ENCODE data around the gene PRDM7.

PRDM7 gene

DNA sequence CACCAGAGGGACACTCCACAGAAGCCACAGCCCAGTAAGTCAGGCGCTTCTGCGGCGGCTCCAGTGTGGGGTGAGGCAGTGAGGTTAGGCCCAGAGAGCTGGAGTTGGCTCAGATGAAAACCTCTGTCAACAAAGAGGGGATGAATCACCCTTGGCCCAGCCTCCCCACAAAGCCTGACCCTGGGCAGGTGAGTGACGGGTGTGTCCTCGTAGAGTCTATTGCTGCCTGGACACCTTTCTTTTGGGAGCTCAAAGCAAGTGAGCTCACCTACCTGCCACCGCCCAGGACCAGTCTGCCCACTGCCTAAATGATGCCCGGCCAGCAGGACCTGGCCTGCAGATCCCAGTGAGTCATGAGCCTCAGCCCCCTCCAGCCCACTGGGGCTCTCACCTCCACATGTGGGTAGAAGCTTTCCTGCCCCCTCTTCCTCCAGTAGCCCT is 33.0 kb downstream of the PRDM7 start:
- TF ChIP-seq CTCF (conservative IDR thresholded peaks at IDR 0.05; ENCODE audit: low read depth, low read length): no peak
- no peak for DNase-seq (ENCODE audit: low read depth)
- no peak overlapping the region for H3K4me3 ChIP-seq (ENCODE audit: low read length)

- no peak overlapping the region for H3K4me3 ChIP-seq (ENCODE audit: low read length)
- no peak for DNase-seq (ENCODE audit: low read depth)
- TF ChIP-seq CTCF (conservative IDR thresholded peaks at IDR 0.05; ENCODE audit: low read depth, low read length): no peak
Measured at GRCh38 chr16:90043526-90043925, 33.6 kb downstream of the PRDM7 start.

GRCh38 chr16:90042946-90043514 is 34.1 kb downstream of the PRDM7 start:
- no peak for DNase-seq (ENCODE audit: low read depth)
- no peak for TF ChIP-seq CTCF (conservative IDR thresholded peaks at IDR 0.05; ENCODE audit: low read depth, low read length)
- H3K4me3 ChIP-seq (ENCODE audit: low read length): no peak overlapping the region

DNA sequence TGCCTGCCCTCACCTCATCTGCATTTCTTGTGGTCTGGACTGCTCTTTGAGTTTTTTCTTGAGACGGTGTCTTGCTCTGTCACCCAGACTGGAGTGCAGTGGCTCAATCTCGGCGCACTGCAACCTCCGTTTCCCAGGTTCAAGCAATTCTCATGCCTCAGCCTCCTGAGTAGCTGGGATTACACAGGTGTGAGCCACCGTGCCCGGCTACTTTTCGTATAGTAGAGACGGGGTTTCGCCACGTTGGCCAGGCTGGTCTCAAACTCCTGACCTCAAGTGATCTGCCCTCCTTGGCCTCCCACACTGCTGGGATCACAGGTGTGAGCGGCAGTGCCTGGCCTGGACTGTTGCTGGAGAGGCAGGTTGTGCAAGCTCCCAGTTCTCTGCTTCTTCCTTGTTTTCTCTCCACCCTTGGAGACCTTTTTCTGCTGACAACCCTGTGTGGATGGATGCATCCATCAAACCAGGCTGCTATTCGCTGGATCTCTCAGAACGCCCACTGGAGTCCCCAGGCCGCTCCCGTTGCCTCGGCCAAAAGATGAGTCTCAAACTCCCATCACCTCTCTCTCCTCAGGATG is 35.1 kb downstream of the PRDM7 start:
- H3K4me3 ChIP-seq (ENCODE audit: low read length): no peak overlapping the region
- TF ChIP-seq CTCF (conservative IDR thresholded peaks at IDR 0.05; ENCODE audit: low read depth, low read length): no peak
- DNase-seq (ENCODE audit: low read depth): no peak

- no peak for DNase-seq (ENCODE audit: low read depth)
- TF ChIP-seq CTCF (conservative IDR thresholded peaks at IDR 0.05; ENCODE audit: low read depth, low read length): no peak
- H3K4me3 ChIP-seq (ENCODE audit: low read length): no peak overlapping the region
Measured at GRCh38 chr16:90040152-90041023, 36.7 kb downstream of the PRDM7 start.

GRCh38 chr16:90037276-90037675 is 39.9 kb downstream of the PRDM7 start:
- H3K4me3 ChIP-seq (ENCODE audit: low read length): no peak overlapping the region
- no peak for DNase-seq (ENCODE audit: low read depth)
- no peak for TF ChIP-seq CTCF (conservative IDR thresholded peaks at IDR 0.05; ENCODE audit: low read depth, low read length)

Measured in retinal pigment epithelial cell (primary cell).